HG03103 (cell line): Measurements from ENCODE around the gene CPNE1.

Experiments
- ATAC-seq: cut with Tn5 transposase; IDR thresholded peaks from one replicate; pipeline ENCODE4 v1.9.1; 2021; ENCODE audit warnings: low read depth; ENCODE audit not compliant: unreplicated experiment

Gene CPNE1

GRCh38 chr20:35654415-35654814 is 10.3 kb downstream of the CPNE1 start:
- no peak for ATAC-seq

DNA sequence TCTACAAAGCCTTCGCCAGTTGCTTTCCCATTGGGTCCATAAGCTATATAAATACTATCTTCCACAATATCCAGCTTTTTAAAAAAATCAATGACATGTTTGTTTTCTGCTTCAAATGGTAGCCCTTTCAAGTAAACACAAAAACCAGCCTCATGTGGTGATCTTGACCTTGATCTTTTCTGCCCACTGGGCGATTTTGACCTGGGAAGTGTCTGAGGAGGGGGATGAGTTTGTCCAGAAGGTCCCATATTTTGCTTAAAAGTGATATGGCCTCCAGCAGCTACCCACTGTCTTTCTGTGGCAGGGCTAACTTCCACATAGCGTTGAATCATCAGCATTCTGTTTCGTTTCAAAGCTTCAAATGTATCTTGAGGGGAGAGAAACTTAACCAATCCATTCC is 10.8 kb downstream of the CPNE1 start:
- ATAC-seq, result no peak

DNA sequence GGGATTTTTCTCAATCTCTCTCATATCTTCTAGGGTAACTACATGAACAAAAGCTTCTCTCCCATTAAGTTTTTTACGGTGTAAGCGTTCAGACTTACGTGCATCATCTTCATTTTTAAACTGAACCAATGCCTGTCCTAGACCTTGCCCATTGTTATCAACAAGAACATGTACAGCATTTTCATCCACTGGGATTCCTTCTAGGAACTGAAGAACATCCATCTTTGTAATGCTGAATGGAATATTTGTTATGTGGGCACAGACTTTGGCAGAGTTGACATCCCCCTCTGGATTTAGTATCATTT is 11.3 kb downstream of the CPNE1 start:
- ATAC-seq, result no peak

DNA sequence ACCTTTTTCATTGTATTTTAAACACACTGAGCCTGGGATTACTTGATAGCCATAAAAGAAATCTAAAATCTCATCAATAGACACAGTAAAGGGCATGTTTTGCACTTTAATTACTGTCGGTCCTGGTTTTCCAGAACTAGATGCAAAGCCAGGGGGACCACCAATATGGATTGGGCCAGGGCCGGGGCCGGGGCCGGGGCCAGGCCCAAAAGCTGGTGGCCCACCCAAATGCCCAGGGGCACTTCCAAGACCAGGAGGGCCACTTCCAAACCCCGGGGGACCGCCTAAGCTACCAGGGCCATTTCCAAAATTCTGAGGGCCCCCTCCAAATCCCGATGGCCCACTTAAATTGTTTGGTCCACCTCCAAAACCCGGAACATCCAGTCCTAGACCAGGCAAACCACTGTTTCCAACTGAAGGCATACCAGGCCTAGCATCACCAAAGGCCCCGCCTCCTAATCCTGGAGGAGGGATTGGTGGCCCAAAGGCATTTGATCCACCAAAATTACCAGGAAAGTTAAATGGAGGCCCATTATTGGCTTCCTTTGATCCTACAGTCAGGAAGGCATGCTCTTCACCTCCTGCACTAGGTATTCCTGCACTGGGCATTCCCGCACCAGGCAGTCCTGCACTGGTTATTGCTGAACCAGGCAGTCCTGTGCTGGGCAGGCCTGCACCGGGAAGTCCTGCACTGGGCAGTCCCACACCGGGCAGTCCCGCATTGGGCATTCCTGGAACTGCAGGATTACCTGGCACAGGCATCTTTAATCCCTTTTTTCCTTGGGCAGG is 11.9 kb downstream of the CPNE1 start:
- no peak for ATAC-seq

- ATAC-seq, result no peak
Observed at GRCh38 chr20:35651958-35652357, 12.7 kb downstream of the CPNE1 start.

- no peak for ATAC-seq
Observed at GRCh38 chr20:35650632-35651031, 14.1 kb downstream of the CPNE1 start.

GRCh38 chr20:35648836-35649235 is 15.9 kb downstream of the CPNE1 start:
- ATAC-seq, result no peak

DNA sequence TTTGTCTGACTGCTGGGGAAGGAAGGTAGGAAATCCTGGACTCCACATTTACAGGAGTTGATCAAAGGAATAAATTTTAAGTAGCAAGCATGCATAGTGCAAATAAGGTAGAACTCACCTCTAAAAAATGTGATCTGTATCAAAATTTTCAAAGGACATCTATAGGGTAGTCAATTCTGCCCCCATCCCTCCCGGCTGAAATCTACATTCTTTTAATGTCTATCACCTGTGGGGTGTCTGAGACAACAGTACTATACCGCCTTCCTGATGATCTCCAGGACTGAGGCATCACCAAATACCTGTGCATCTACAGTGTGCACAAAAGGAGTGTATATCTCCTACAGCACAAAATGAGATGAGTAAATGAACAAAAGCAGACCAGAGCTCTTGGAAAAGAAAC is 19.9 kb downstream of the CPNE1 start:
- ATAC-seq, result no peak

DNA sequence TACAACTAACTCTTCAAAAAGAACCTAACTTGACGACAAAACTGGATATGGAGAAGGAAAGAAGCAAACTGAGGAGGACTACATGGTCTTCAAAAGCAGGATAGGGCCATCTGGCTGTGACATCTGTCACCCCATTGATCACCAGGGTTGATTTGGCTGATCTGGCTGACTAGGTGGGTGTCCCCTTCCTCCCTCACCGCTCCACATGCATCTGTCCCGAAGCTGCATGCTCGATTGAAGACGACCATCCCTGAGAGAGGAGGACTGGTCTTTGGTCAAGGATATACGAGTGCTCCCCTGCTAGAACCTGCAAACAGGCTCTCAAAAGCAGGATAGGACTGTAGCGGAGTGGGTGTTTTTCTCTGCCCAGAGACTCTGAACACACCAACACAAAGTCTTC is 21.7 kb downstream of the CPNE1 start:
- ATAC-seq, result no peak

GRCh38 chr20:35641743-35642142 is 23.0 kb downstream of the CPNE1 start:
- ATAC-seq, result no peak

DNA sequence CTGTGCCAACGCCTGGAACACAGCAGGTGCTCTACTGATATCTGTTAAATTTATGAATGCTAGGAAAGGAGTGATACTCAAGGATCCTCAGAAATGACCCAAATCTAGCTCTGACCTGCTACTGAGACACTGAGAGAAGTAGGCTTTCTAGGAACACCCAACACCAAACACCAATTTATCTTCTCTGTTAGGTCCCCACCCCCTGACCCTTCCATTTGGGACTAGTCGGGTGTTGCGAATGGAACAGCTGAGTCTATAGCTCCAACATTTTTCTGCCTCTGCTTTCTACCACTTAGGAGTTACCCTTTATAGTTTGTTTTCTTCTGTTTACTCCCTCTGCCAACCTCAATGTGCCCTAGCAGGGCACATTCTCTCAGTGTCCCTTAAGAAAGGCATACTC is 24.0 kb downstream of the CPNE1 start:
- no peak for ATAC-seq

- ATAC-seq, result no peak
Observed at GRCh38 chr20:35638751-35639150, 25.9 kb downstream of the CPNE1 start.

GRCh38 chr20:35637276-35637675 is 27.4 kb downstream of the CPNE1 start:
- ATAC-seq, result no peak

GRCh38 chr20:35636095-35636494 is 28.6 kb downstream of the CPNE1 start:
- ATAC-seq, result no peak

- no peak for ATAC-seq
Observed at GRCh38 chr20:35635652-35636051, 29.0 kb downstream of the CPNE1 start.

- ATAC-seq, result no peak
Observed at GRCh38 chr20:35632539-35633115, 32.1 kb downstream of the CPNE1 start.

GRCh38 chr20:35630636-35631035 is 34.1 kb downstream of the CPNE1 start:
- ATAC-seq, result no peak

DNA sequence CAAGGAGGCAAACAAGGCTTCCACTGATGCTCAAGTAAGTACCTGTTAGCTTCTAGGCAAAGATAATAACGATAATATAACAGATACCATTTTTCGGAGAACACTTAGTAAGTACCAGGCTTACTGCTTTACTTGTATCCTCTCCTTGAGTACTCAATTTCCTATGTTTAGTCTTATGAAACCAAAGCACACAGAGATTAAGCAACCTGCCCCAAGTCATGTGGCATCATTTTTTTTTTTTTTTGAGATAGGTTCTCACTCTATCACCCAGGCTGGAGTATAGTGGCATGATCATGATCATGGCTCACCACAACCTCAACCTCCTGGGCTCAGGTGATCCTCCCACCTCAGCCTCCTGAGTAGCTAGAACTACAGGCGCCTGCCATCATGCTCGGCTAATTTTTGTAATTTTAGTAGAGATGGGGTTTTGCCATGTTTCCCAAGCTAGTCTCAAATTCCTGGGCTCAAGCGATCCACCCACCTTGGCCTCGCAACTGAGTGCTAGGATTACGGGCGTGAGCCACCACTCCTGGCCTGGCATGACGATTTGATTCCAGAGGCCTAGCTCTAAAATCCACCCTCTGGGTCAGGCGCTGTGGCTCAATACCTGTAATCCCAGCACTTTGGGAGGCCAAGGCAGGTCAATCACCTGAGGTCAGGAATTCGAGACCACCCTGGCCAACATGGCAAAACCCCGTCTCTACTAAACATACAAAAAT is 35.1 kb downstream of the CPNE1 start:
- ATAC-seq, result no peak

DNA sequence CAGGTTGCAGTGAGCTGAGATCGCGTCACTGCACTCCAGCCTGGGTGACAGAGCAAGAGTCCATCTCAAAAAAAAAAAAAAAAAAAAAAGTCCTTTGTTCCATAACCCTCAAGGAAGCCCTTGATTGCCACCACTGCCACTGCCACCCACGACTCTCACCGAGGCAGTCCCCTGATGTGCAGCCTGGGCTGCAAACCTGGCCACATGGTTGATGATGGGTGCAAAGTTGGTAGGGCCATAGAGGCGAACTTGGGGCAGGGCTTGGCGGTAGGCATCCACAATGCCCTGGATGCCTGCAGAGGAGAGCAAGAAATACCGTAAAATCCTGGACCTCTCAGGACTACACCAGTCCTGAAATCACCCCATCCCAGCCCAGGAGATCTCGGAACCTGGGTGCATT is 37.6 kb downstream of the CPNE1 start:
- ATAC-seq, result no peak

DNA sequence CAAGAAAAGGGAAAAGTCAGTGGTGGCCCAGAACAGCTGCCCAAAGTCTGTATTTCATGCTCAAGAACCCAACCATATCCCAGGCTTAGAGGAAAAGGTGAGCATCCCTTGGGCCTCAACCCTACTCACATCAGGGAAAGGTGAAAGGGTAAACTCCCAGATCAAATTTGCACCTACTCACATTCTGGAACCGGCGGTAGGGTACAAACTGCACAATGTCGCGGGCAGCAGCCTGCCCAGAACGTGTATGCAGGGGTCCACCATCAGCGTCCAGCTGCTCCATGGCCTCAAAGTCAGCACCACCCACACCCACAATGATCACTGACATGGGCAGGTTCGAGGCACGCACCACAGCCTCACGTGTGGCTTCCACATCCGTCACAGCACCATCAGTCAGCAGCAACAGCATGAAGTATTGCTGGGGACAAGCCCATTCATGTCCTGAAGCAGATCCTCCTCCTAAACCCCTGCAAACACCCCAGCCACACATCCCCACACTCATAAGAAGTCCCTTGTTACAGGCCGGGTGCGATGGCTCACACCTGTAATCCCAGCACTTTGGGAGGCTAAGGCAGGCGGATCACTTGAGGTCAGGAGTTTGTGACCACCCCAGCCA is 38.2 kb downstream of the CPNE1 start:
- no peak for ATAC-seq

DNA sequence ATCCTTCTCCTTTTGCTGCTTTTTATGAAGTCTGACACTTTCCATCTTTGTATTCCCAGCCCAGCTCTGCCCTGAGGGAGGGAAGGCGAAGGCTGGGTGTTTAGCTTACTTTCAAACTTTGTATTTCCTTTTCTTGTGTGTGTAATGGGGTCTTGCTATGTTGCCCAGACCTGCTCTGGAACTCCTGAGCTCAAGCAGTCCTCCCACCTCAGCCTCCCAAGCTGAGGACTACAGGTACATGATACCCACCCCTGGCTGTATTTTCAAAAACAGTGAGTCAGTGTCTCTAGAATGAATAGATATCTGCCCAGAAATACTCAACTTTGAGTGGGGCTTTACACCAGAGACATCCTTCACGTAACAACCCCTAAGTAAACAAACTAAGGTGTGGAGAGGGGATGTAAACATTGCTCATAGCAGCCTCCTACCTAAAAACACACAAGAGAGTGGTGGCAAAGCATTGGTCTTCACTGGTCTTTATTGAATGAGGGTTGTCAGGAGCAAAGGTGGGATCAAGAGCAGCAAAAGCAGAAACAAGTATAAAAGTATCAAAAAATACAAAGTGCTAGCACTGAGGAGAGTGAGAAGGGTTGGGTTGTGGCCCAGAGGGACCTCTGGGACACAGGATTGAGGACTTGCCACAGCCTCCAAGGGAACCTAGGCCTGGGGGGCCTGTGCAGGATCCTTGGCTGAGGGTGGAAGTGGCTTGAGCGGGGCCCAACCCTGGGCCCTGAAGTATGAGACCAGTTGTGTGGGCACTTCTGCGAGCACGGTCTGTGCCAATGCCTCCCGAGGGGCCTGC is 38.9 kb downstream of the CPNE1 start:
- no peak for ATAC-seq
